Endothelial cell of umbilical vein (primary cell): ENCODE data around the gene STBD1. TPM values are rescaled to one million over a fixed set of nuclear protein-coding genes. Genes with fewer than 3 reads are reported as not detected.

Experiments
- BruUV-seq: library from RNA; stranded (reverse); fragments of 400-500 nt; replicated peaks from 2 replicates; lab custom pipeline; 2021; lab: Mats Ljungman, UMichigan
- CTCF ChIA-PET: fragments of 300-600, 350-600 bp; sonication (Branson Sonifier 250); formaldehyde crosslinking; loops from one replicate; lab custom pipeline; 2021; ENCODE audit warnings: antibody characterized with exemption, inconsistent platforms; lab: Charles Lee
- POLR2A ChIA-PET: fragments of 300-600, 350-600 bp; sonication (Branson Sonifier 250); formaldehyde crosslinking; loops from one replicate; lab custom pipeline; 2021; ENCODE audit warnings: antibody characterized with exemption, inconsistent platforms; lab: Charles Lee
- DNase-seq: peaks from one replicate; pipeline ENCODE4 v3.0.0-alpha.2; 2011; ENCODE audit warnings: low read depth, low spot score
- FAIRE-seq: peaks from 2 replicates; lab custom pipeline; 2011; peaks lifted over from hg19 to GRCh38; lab: Jason Lieb, UNC
- H2AFZ ChIP-seq: 2 replicates; pipeline ENCODE4 v1.6.0; 2012; ENCODE audit warnings: low read depth, low read length, control low read depth, inconsistent platforms
- H3K27ac ChIP-seq: 2 replicates; pipeline ENCODE4 v1.5.1; 2011; ENCODE audit warnings: low read depth, mild to moderate bottlenecking, control low read depth, low read length, moderate library complexity; ENCODE audit not compliant: insufficient read depth
- H3K27me3 ChIP-seq, 2 experiments: 2 replicates each; pipeline versions ENCODE4 v1.6.0 to v1.6.1; 2011; ENCODE audit warnings: low read length in 2 of 2, mixed read lengths in 1 of 2; ENCODE audit not compliant: control insufficient read depth in 2 of 2, insufficient read depth in 2 of 2
- H3K36me3 ChIP-seq, 2 experiments: 2 replicates in 1 of 2; 3 replicates in 1 of 2; pipeline ENCODE4 v1.5.1; 2011; ENCODE audit warnings: low read length in 2 of 2, mild to moderate bottlenecking in 1 of 2, moderate library complexity in 1 of 2; ENCODE audit not compliant: control insufficient read depth in 2 of 2, insufficient read depth in 2 of 2; ENCODE audit errors: extremely low read depth in 1 of 2
- H3K4me1 ChIP-seq: 3 replicates; pipeline ENCODE4 v1.5.1; 2011; ENCODE audit warnings: mild to moderate bottlenecking, low read length; ENCODE audit not compliant: control insufficient read depth, insufficient read depth; ENCODE audit errors: extremely low read depth
- H3K4me2 ChIP-seq: 2 replicates; pipeline ENCODE4 v1.6.1; 2011; ENCODE audit warnings: low read length, control low read depth, mixed read lengths; ENCODE audit not compliant: insufficient read depth
- H3K4me3 ChIP-seq, 3 experiments: fragments of 200-600 bp in 1 of 3; sonication (generic), shearing (Covaris generic) in 1 of 3; replicated peaks in 1 of 3; 2 replicates each; pipeline ENCODE4 v1.5.1; 2011 to 2016; ENCODE audit warnings: control low read depth in 3 of 3, low read length in 3 of 3, mild to moderate bottlenecking in 2 of 3, inconsistent platforms in 1 of 3, low read depth in 1 of 3, moderate library complexity in 1 of 3; ENCODE audit not compliant: insufficient read depth in 1 of 3
- H3K79me2 ChIP-seq: 2 replicates; pipeline ENCODE4 v1.6.0; 2012; ENCODE audit warnings: low read length, inconsistent platforms; ENCODE audit not compliant: control insufficient read depth, insufficient read depth
- H3K9ac ChIP-seq: replicated peaks from 2 replicates; pipeline ENCODE3; 2011; ENCODE audit warnings: low read length, control low read depth; ENCODE audit not compliant: insufficient read depth; ENCODE audit errors: extremely low read depth
- H3K9me1 ChIP-seq: replicated peaks from 3 replicates; pipeline ENCODE4 v1.6.0; 2011; ENCODE audit warnings: mild to moderate bottlenecking, low read length; ENCODE audit not compliant: control insufficient read depth, insufficient read depth; ENCODE audit errors: extremely low read depth
- H3K9me3 ChIP-seq: replicated peaks from 2 replicates; pipeline ENCODE4 v1.5.1; 2012; ENCODE audit warnings: low read length, inconsistent platforms; ENCODE audit not compliant: control insufficient read depth, insufficient read depth
- H4K20me1 ChIP-seq: replicated peaks from 2 replicates; pipeline ENCODE3; 2011; ENCODE audit warnings: mild to moderate bottlenecking, low read length; ENCODE audit not compliant: control insufficient read depth, insufficient read depth; ENCODE audit errors: extremely low read depth
- CTCF ChIP-seq, 2 donors: IDR thresholded peaks; 1 replicate in 1 of 2; 2 replicates in 1 of 2; pipeline ENCODE4 v1.5.1; 2011; ENCODE audit warnings: low read length in 2 of 2, mild to moderate bottlenecking in 2 of 2, moderate library complexity in 2 of 2, control low read depth in 1 of 2, inconsistent platforms in 1 of 2, low read depth in 1 of 2; ENCODE audit not compliant: insufficient read depth in 1 of 2; ENCODE audit errors: extremely low read depth in 1 of 2
- EZH2 ChIP-seq: IDR thresholded peaks from 2 replicates; pipeline ENCODE4 v1.6.1; 2012; ENCODE audit warnings: borderline replicate concordance, low read depth, mild to moderate bottlenecking, moderate library complexity, low read length, inconsistent platforms; ENCODE audit not compliant: severe bottlenecking
- FOS ChIP-seq: IDR thresholded peaks from 2 replicates; pipeline ENCODE4 v1.6.1; 2011; ENCODE audit warnings: mild to moderate bottlenecking, low read length, moderate library complexity, borderline replicate concordance; ENCODE audit not compliant: insufficient read depth
- GATA2 ChIP-seq: IDR thresholded peaks from 2 replicates; pipeline ENCODE4 v1.7.0; 2011; ENCODE audit warnings: low read depth, mild to moderate bottlenecking, moderate library complexity, mixed read lengths, low read length; ENCODE audit not compliant: insufficient read length, insufficient read depth
- JUN ChIP-seq: IDR thresholded peaks from 2 replicates; pipeline ENCODE4 v1.6.1; 2011; ENCODE audit warnings: borderline replicate concordance, low read depth; ENCODE audit not compliant: insufficient read length, insufficient read depth
- MYC ChIP-seq: IDR thresholded peaks from one replicate; pipeline ENCODE4 v1.6.1; 2011; ENCODE audit warnings: mild to moderate bottlenecking, low read depth, low read length
- POLR2A ChIP-seq: IDR thresholded peaks from 2 replicates; pipeline ENCODE4 v1.6.1; 2012; ENCODE audit warnings: low read depth, mild to moderate bottlenecking, control low read depth, low read length
- POLR2AphosphoS5 ChIP-seq: IDR thresholded peaks from 2 replicates; pipeline ENCODE4 v1.6.1; 2012; ENCODE audit warnings: low read depth, mild to moderate bottlenecking, control low read depth, low read length, moderate library complexity; ENCODE audit not compliant: insufficient read depth
- dilution Hi-C: fragments of 300-500 bp; cut with MboI; formaldehyde crosslinking; loops from one replicate; pipeline ENCODE4 v1.15.0; 2019; ENCODE audit warnings: low sequenced_read_pairs; ENCODE audit not compliant: extremely low pct_ligation_motif_present
- intact Hi-C: fragments of 100-400 bp; cut with micrococcal nuclease; formaldehyde crosslinking; loops from one replicate; pipeline ENCODE4 v1.10.0; 2022
- polyA plus RNA-seq, 4 experiments: library from polyadenylated mRNA; depleted of rRNA in 3 of 4; stranded (reverse) in 3 of 4; unstranded in 1 of 4; fragments of >200 nt; gene quantifications; 2 replicates each; pipeline versions ENCODE4 v1.2.1 to v1.2.3, GENCODE V29; 2011 to 2012; ENCODE audit warnings: missing spikeins in 1 of 4
- total RNA-seq: library from RNA; stranded (reverse); gene quantifications from 2 replicates; pipeline ENCODE4 v1.2.3, GENCODE V29; 2021
- TF ChIP-seq, protein P1 (sequence below): IDR thresholded peaks from 2 replicates; pipeline ENCODE4 v1.6.1; 2011; ENCODE audit not compliant: insufficient read depth, insufficient read length

STBD1 gene
- total and polyA plus RNA-seq, 2 donors (not counting 3 experiments of a cell fraction or from before 2014, with no cell fraction given): 0.18 to 0.29 TPM

GRCh38 chr4:76301068-76301774 lies 5.3 kb upstream of the STBD1 start:
- intact Hi-C loops (no loop called here), dilution Hi-C loops (no loop called here)
- Histone ChIP-seq H3K27ac (no peak overlapping the region), H3K36me3 (no peaks in the 10 kb centered on the region), H3K4me3 (no peak overlapping the region), H3K4me2 (no peak overlapping the region), H3K27me3 (peaks cover 0 to 2% of the 10 kb centered on the region in 2 experiments), H3K9ac (no peak overlapping the region), H3K9me3 (no peaks in the 10 kb centered on the region), H4K20me1 (no peaks in the 10 kb centered on the region), H3K9me1 (no peaks in the 10 kb centered on the region), H2AFZ (no peak overlapping the region), H3K79me2 (no peaks in the 10 kb centered on the region), H3K4me1 (peaks cover 2% of the 10 kb centered on the region)
- CTCF ChIA-PET: interaction anchor here (2.0 kb wide), 1 partner anchor 122 kb away, joined by 6 read pairs; no protein-coding TSS in a partner anchor
- POLR2A ChIA-PET: no interaction called here
- no TSS peak for BruUV-seq
- TF ChIP-seq MYC (no peak), FOS (peak; percentile 31)
- FAIRE-seq (peak; percentile 21), DNase-seq (no peak)

DNA sequence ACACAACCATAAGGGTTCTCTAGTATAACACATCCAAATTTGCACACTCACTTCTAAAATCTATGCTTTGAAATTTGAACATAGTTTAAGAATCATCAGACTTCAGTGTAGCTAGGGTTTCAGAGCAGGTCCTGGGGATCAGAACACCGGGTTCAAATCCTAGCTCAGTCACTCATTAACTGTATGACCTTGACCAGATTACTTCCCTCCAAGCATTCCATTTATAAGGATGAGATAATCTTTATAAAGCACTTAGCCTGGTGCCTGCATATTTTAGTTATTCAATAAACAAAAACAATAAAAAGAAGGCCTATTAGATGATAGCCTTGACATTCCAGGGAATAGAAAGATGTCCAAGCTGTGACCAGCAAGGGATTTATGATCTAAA lies 4.8 kb upstream of the STBD1 start:
- H3K4me3 ChIP-seq: no peak overlapping the region
- no peak for DNase-seq
- H3K36me3 ChIP-seq: no peaks in the 10 kb centered on the region
- no peaks in the 10 kb centered on the region for H3K79me2 ChIP-seq
- H3K9me3 ChIP-seq: no peaks in the 10 kb centered on the region
- H4K20me1 ChIP-seq: no peaks in the 10 kb centered on the region
- intact Hi-C loops (no loop called here), dilution Hi-C loops (no loop called here)
- H3K4me1 ChIP-seq: peaks cover 2% of the 10 kb centered on the region
- no peaks in the 10 kb centered on the region for H3K9me1 ChIP-seq
- H3K27me3 ChIP-seq: peaks cover 0 to 2% of the 10 kb centered on the region in 2 experiments
- TF ChIP-seq POLR2AphosphoS5: no peak
- TF ChIP-seq JUN: no peak
- TF ChIP-seq MYC: no peak
- TF ChIP-seq, protein P1, sequence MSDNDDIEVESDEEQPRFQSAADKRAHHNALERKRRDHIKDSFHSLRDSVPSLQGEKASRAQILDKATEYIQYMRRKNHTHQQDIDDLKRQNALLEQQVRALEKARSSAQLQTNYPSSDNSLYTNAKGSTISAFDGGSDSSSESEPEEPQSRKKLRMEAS: no peak
- no peak for TF ChIP-seq GATA2
- no peak for TF ChIP-seq POLR2A
- TF ChIP-seq FOS: no peak
- no peak for TF ChIP-seq CTCF (IDR thresholded peaks at IDR 0.05; ENCODE audit: extremely low read depth in 1 of 2, insufficient read depth in 1 of 2, low read depth in 1 of 2, low read length in 2 of 2)
- TF ChIP-seq EZH2: no peak
- POLR2A ChIA-PET: no interaction called here
- FAIRE-seq: no peak
- H3K9ac ChIP-seq: no peak overlapping the region
- H3K4me2 ChIP-seq: no peak overlapping the region
- no TSS peak for BruUV-seq
- H3K27ac ChIP-seq: no peak overlapping the region
- no peak overlapping the region for H2AFZ ChIP-seq
- CTCF ChIA-PET: interaction anchor here (1.0 to 2.0 kb wide), 2 partner anchors 76 to 122 kb away, joined by 3 to 6 read pairs; no protein-coding TSS in a partner anchor
